IPS-18a (cell line): ENCODE measurements around the gene MVB12A.
A peak's percentile ranks its signal among the peaks of the same experiment; 100 is the strongest.

Experiments used
- H3K27ac ChIP-seq: one replicate; pipeline ENCODE4 v1.5.1; 2013; ENCODE audit warnings: low read length
- H3K27me3 ChIP-seq: one replicate; pipeline ENCODE4 v1.6.1; 2013; ENCODE audit warnings: mild to moderate bottlenecking, low read length; ENCODE audit not compliant: control insufficient read depth, insufficient read depth
- H3K36me3 ChIP-seq: one replicate; pipeline ENCODE4 v1.6.1; 2013; ENCODE audit warnings: low read depth, low read length; ENCODE audit not compliant: control insufficient read depth
- H3K4me1 ChIP-seq: one replicate; pipeline ENCODE4 v1.6.1; 2013; ENCODE audit warnings: low read depth, low read length; ENCODE audit not compliant: control insufficient read depth
- H3K4me3 ChIP-seq: one replicate; pipeline ENCODE4 v1.5.1; 2013; ENCODE audit warnings: low read length
- H3K9ac ChIP-seq: one replicate; pipeline ENCODE4 v1.6.1; 2013; ENCODE audit warnings: mild to moderate bottlenecking, low read length, moderate library complexity
- H3K9me3 ChIP-seq: one replicate; pipeline ENCODE4 v1.6.1; 2013; ENCODE audit warnings: low read depth, low read length; ENCODE audit not compliant: control insufficient read depth

The MVB12A gene

DNA sequence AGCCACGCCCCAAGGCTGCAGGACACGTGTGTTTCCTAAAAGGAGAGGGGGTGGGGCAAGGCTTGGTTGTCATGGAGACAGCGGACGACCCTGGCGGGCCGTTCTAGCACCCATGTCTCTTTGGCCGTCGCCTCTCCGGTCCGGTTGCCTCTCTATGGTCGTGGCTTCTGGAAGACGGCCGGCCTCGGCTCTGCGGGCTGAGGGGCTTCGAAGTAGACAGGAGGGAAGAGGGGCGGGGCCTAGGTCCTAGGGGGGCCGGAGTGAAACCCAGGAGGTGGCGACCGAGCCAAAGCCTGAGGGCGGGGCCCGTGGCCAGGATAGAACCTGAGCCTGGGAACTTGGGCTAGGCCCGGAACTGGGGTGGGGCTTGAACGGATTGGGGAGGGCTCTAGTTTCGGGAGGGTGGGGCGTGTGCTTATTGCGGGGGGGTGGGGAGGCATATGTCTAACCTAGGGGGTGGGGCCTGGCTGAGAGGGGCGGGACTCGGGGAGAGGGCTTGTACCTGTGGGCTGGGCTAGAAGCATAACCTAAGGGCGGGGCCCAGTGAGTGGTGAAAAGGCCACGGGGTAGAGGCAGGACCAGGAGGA is 49.7 kb downstream of the MVB12A start:
- H3K9ac ChIP-seq = peak overlapping the region; percentile 38
- no peaks in the 10 kb centered on the region for H3K36me3 ChIP-seq
- H3K4me3 ChIP-seq = peak overlapping the region; percentile 85
- peaks cover 17% of the 10 kb centered on the region for H3K27me3 ChIP-seq
- H3K27ac ChIP-seq = no peak overlapping the region
- H3K9me3 ChIP-seq = no peaks in the 10 kb centered on the region
- H3K4me1 ChIP-seq = peaks cover 12% of the 10 kb centered on the region

DNA sequence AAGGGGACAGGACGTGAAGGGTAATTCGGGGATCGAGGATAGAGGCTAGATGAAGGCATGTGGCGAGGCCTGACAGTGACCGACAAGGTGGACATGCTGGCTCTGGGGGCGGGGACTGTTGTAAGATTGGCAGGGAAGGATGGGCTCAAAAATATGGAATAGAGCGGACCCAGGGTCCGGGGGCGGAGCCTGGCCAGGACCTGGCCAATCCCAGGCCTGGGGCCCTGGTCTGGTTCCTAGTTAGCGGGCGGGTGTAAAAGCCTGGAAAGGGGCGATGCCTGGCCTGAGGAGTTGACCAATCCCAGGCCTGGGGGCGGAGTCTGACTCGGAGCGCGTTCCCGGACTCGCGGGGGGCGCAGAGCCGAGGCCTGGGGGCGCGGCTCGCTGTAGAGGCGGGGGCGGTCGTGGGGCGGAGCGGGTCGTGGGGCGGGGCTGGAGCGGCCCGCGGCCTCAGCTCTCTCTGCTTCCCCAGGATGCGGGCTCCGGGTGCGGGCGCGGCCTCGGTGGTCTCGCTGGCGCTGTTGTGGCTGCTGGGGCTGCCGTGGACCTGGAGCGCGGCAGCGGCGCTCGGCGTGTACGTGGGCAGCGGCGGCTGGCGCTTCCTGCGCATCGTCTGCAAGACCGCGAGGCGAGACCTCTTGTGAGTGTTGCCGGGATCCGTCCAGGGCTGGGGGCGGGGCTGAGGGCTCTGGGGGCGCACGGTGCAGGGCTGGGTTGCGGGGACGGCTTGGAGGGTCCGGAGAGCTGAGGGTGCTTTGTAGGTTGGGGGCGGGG is 50.4 kb downstream of the MVB12A start, which contains the start of gene SLC27A1:
SLC27A1 (plus strand) TSS at position 457 of the 774 bp plus-strand sequence; CDS start at position 474, 17 bp downstream.
- H3K27me3 ChIP-seq = peaks cover 17% of the 10 kb centered on the region
- peaks cover 12% of the 10 kb centered on the region for H3K4me1 ChIP-seq
- H3K36me3 ChIP-seq = no peaks in the 10 kb centered on the region
- H3K4me3 ChIP-seq = peak within 1 kb of the TSS; percentile 85
- no peaks in the 10 kb centered on the region for H3K9me3 ChIP-seq
- H3K9ac ChIP-seq = peak within 1 kb of the TSS; percentile 42
- no peak within 1 kb of the TSS for H3K27ac ChIP-seq

DNA sequence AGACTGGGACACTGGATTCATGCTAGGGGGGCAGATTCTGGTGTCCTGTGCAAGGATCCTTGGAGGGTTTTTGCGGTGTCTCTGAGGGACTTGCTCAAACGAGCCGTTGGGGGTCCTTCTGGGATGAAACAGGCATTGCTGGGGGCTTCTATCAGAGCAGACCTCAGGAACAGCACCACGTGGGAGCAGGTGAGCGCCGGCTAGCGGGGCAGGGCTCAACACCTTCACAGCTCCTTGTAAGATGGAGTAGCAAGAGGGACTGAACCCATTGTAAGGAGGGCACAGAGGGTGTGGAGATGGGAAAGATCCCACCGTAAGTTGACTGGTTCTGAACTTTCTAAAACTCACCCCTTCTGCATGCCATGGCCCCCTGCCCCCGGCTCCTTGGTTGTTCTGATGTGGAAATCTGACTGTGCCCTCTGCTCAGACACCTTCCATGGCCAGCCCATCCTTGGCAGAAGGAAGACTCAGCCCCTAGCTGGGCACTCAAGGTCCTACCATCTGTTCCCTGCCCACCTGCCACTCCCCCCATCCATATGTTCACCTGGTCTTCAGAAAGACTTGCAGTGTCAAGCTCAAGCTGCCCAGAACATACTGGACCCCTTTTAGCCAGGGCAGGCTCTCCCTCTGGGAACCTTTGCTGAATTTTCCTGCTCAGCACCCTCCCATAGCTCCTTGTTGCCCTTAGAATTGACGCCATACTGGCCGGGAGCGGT is 51.7 kb downstream of the MVB12A start:
- Histone ChIP-seq H3K36me3 (no peaks in the 10 kb centered on the region), H3K9me3 (no peaks in the 10 kb centered on the region), H3K4me1 (peaks cover 12% of the 10 kb centered on the region), H3K27ac (no peak overlapping the region), H3K4me3 (peak overlapping the region; percentile 85), H3K9ac (peak overlapping the region; percentile 42), H3K27me3 (peaks cover 17% of the 10 kb centered on the region)

DNA sequence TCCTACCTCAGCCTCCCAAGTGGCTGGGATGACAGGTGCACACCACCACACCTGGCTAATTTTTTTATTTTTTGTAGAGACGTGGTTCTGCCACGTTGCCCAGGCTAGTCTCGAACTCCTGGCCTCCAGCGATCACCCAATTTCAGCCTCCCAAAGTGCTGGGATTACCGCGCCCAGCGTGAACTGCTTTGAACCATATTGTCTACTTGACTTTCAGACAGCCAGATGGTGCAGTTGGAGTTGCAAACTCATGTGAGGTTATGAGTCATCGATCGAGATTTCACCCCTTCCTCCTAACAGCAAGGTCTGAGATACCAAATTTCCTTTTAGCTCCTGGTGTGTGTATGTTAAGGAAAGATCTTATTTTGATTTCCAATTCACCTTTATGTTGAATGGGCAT is 53.2 kb downstream of the MVB12A start:
- Histone ChIP-seq H3K27ac (no peak overlapping the region), H3K4me1 (peaks cover 12% of the 10 kb centered on the region), H3K4me3 (no peak overlapping the region), H3K9me3 (no peaks in the 10 kb centered on the region), H3K27me3 (peaks cover 15% of the 10 kb centered on the region), H3K36me3 (no peaks in the 10 kb centered on the region), H3K9ac (no peak overlapping the region)
